Mesenchymal stem cell (in vitro differentiated cells and primary cell): Measurements from ENCODE around the gene HSFX1.

Source experiments
- DNase-seq: peaks from one replicate; pipeline ENCODE4 v3.0.0-alpha.2; 2013
- H2AFZ ChIP-seq: one replicate; pipeline ENCODE4 v1.6.1; 2013; ENCODE audit warnings: low read depth, mild to moderate bottlenecking, control low read depth, inconsistent platforms, low read length, moderate library complexity
- H2AK5ac ChIP-seq: 2 replicates; pipeline ENCODE4 v1.6.1; 2013; ENCODE audit warnings: low read length, moderate library complexity, mild to moderate bottlenecking, inconsistent platforms; ENCODE audit not compliant: severe bottlenecking
- H2BK120ac ChIP-seq: one replicate; pipeline ENCODE4 v1.6.1; 2013; ENCODE audit warnings: low read depth, mild to moderate bottlenecking, inconsistent platforms, low read length, moderate library complexity
- H2BK12ac ChIP-seq, 2 experiments: one replicate each; pipeline ENCODE4 v1.6.1; 2013; ENCODE audit warnings: inconsistent platforms in 2 of 2, low read length in 2 of 2, mild to moderate bottlenecking in 2 of 2, moderate library complexity in 2 of 2, control low read depth in 1 of 2
- H2BK15ac ChIP-seq: one replicate; pipeline ENCODE4 v1.6.1; 2013; ENCODE audit warnings: mild to moderate bottlenecking, low read depth, inconsistent platforms; ENCODE audit not compliant: poor library complexity, severe bottlenecking
- H2BK5ac ChIP-seq: 2 replicates; pipeline ENCODE4 v1.6.1; 2013; ENCODE audit warnings: low read depth, mild to moderate bottlenecking, low read length, control low read depth, inconsistent platforms; ENCODE audit not compliant: poor library complexity, severe bottlenecking
- H3K14ac ChIP-seq, 2 experiments: one replicate each; pipeline ENCODE4 v1.6.1; 2013; ENCODE audit warnings: inconsistent platforms in 2 of 2, low read length in 2 of 2, control low read depth in 1 of 2, mild to moderate bottlenecking in 1 of 2, moderate library complexity in 1 of 2
- H3K18ac ChIP-seq, 2 experiments: one replicate each; pipeline ENCODE4 v1.6.1; 2013; ENCODE audit warnings: inconsistent platforms in 2 of 2, low read length in 2 of 2, control low read depth in 1 of 2, low read depth in 1 of 2, mild to moderate bottlenecking in 1 of 2
- H3K23ac ChIP-seq, 2 experiments: one replicate each; pipeline ENCODE4 v1.6.1; 2013; ENCODE audit warnings: inconsistent platforms in 2 of 2, low read length in 2 of 2, mild to moderate bottlenecking in 2 of 2, moderate library complexity in 2 of 2, control low read depth in 1 of 2
- H3K27ac ChIP-seq: 2 replicates; pipeline ENCODE4 v1.5.1; 2013; ENCODE audit warnings: mild to moderate bottlenecking, moderate library complexity, low read length, control low read depth, inconsistent platforms; ENCODE audit not compliant: poor library complexity, severe bottlenecking
- H3K27me3 ChIP-seq, 2 experiments: 2 replicates each; pipeline versions ENCODE4 v1.6.1 to v1.7.0; 2013; ENCODE audit warnings: low read length in 2 of 2, mild to moderate bottlenecking in 2 of 2, moderate library complexity in 2 of 2, control low read depth in 1 of 2, inconsistent platforms in 1 of 2; ENCODE audit not compliant: control insufficient read depth in 1 of 2, insufficient read depth in 1 of 2
- H3K36me3 ChIP-seq, 2 experiments: 2 replicates each; pipeline versions ENCODE4 v1.6.1 to v1.7.0; 2013; ENCODE audit warnings: low read length in 2 of 2, control low read depth in 1 of 2, inconsistent platforms in 1 of 2, low read depth in 1 of 2, mild to moderate bottlenecking in 1 of 2; ENCODE audit not compliant: insufficient read depth in 2 of 2, control insufficient read depth in 1 of 2
- H3K4ac ChIP-seq, 2 experiments: one replicate each; pipeline ENCODE4 v1.6.1; 2013; ENCODE audit warnings: inconsistent platforms in 2 of 2, low read length in 2 of 2, mild to moderate bottlenecking in 2 of 2, moderate library complexity in 2 of 2, control low read depth in 1 of 2, low read depth in 1 of 2
- H3K4me1 ChIP-seq: 2 replicates; pipeline ENCODE4 v1.6.1; 2013; ENCODE audit warnings: low read depth, low read length, control low read depth; ENCODE audit not compliant: control insufficient read depth, insufficient read depth
- H3K4me2 ChIP-seq: 2 replicates; pipeline ENCODE4 v1.6.1; 2013; ENCODE audit warnings: low read length, mild to moderate bottlenecking, inconsistent platforms; ENCODE audit not compliant: poor library complexity, severe bottlenecking
- H3K4me3 ChIP-seq, 2 experiments: 2 replicates each; pipeline versions ENCODE4 v1.5.1 to v1.7.0; 2013; ENCODE audit warnings: low read length in 2 of 2, mild to moderate bottlenecking in 2 of 2, control low read depth in 1 of 2, low read depth in 1 of 2; ENCODE audit not compliant: insufficient read depth in 1 of 2
- H3K79me1 ChIP-seq: replicated peaks from 2 replicates; pipeline ENCODE4 v1.6.1; 2013; ENCODE audit warnings: mild to moderate bottlenecking, control low read depth, low read length, inconsistent platforms; ENCODE audit not compliant: poor library complexity, severe bottlenecking
- H3K9ac ChIP-seq: 2 replicates; pipeline ENCODE4 v1.7.0; 2013; ENCODE audit warnings: mild to moderate bottlenecking, low read length, moderate library complexity
- H3K9me3 ChIP-seq: 2 replicates; pipeline ENCODE4 v1.7.0; 2013; ENCODE audit warnings: mild to moderate bottlenecking, low read length; ENCODE audit not compliant: control insufficient read depth
- H4K8ac ChIP-seq: one replicate; pipeline ENCODE4 v1.6.1; 2013; ENCODE audit warnings: inconsistent platforms, mild to moderate bottlenecking, low read length, moderate library complexity
- H4K91ac ChIP-seq: one replicate; pipeline ENCODE4 v1.6.1; 2013; ENCODE audit warnings: mild to moderate bottlenecking, low read length, inconsistent platforms
- WGBS: methylation state at CpG from one replicate; pipeline ENCODE4 v1.1.7; 2013; ENCODE audit warnings: mixed read lengths; 5-methylcytosine and 5-hydroxymethylcytosine counted together

HSFX1 gene

DNA sequence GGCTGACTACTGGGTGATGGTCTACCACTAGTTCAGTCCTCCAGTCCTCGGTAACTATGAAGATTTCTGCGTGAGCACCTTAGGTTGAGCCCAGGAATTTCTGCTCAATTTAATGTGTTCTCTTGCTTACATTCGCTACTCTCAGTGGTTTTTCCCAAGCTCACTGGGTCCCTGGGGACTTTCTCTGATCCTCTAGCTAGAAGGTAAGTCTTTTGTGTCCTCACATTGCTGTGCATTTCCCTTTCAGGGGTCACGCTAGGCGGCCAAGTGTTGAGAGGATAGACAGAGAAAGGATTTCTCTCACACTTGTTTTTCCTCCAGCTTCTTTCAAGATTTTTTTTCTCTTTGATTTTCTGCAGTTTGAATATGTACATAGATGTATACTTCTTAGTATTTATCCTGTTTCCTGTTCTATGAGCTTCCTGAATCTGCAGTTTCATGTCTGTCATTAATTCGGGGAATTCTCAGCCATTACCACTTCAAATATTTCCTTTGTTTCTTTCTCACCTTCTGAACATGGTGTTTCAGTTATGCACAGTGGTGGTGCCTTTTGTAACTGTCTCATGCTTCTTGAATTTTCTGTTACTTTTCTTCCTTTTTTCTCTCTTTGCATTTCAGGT lies 25.3 kb downstream of the HSFX1 start:
- WGBS = 81% methylated on average over 2 of the region's 6 CpGs

DNA sequence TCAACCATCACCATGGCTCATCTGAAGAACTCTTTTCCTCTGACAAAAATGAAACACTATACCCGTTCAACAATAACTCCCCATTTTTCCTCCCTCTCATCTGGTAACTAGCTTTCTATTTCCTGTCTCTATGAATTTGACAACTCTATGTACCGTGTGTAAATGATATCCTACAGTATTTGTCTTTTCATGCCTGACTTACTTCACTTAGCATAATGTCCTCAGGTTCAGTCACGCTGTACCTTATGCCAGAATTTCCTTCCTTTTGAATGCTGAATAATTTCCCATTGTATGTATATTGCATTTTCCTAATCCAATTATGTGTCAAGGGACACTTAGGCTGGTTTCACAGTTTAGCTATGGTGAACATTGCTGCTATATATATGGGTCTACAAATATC lies 26.1 kb downstream of the HSFX1 start:
- H3K23ac ChIP-seq = no peak overlapping the region
- H3K4me3 ChIP-seq = no peak overlapping the region
- peaks cover 8% of the 10 kb centered on the region for H3K9me3 ChIP-seq
- H3K4me1 ChIP-seq = no peaks in the 10 kb centered on the region
- H2BK15ac ChIP-seq = no peak overlapping the region
- H3K27ac ChIP-seq = no peak overlapping the region
- H3K27me3 ChIP-seq = peaks cover 0 to 16% of the 10 kb centered on the region in 2 experiments
- H3K18ac ChIP-seq = no peak overlapping the region
- no peak overlapping the region for H2BK120ac ChIP-seq
- H3K4me2 ChIP-seq = no peak overlapping the region
- no peak overlapping the region for H2BK12ac ChIP-seq
- no peak overlapping the region for H2AK5ac ChIP-seq
- no peak overlapping the region for H3K4ac ChIP-seq
- H3K36me3 ChIP-seq = no peaks in the 10 kb centered on the region
- DNase-seq = no peak
- no peak overlapping the region for H3K9ac ChIP-seq
- no peak overlapping the region for H4K8ac ChIP-seq
- H2BK5ac ChIP-seq = no peak overlapping the region
- no peak overlapping the region for H2AFZ ChIP-seq
- no peak overlapping the region for H4K91ac ChIP-seq
- 100% methylated on average over 2 of the region's 3 CpGs for WGBS
- no peak overlapping the region for H3K14ac ChIP-seq
- no peaks in the 10 kb centered on the region for H3K79me1 ChIP-seq

More for the DNA sequence above, 25.3 kb downstream of the HSFX1 start:
- peaks cover 8% of the 10 kb centered on the region for H3K9me3 ChIP-seq
- no peak overlapping the region for H2BK12ac ChIP-seq
- no peak overlapping the region for H3K4me2 ChIP-seq
- H3K9ac ChIP-seq = no peak overlapping the region
- DNase-seq = no peak
- H3K14ac ChIP-seq = no peak overlapping the region
- H2BK120ac ChIP-seq = no peak overlapping the region
- no peak overlapping the region for H3K27ac ChIP-seq
- H3K18ac ChIP-seq = no peak overlapping the region
- no peak overlapping the region for H3K4ac ChIP-seq
- H2BK15ac ChIP-seq = no peak overlapping the region
- no peaks in the 10 kb centered on the region for H3K4me1 ChIP-seq
- no peak overlapping the region for H4K8ac ChIP-seq
- H3K79me1 ChIP-seq = no peaks in the 10 kb centered on the region
- no peak overlapping the region for H2AFZ ChIP-seq
- peaks cover 0 to 16% of the 10 kb centered on the region in 2 experiments for H3K27me3 ChIP-seq
- H3K36me3 ChIP-seq = no peaks in the 10 kb centered on the region
- H4K91ac ChIP-seq = no peak overlapping the region
- no peak overlapping the region for H2BK5ac ChIP-seq
- no peak overlapping the region for H2AK5ac ChIP-seq
- H3K23ac ChIP-seq = no peak overlapping the region
- H3K4me3 ChIP-seq = no peak overlapping the region

DNA sequence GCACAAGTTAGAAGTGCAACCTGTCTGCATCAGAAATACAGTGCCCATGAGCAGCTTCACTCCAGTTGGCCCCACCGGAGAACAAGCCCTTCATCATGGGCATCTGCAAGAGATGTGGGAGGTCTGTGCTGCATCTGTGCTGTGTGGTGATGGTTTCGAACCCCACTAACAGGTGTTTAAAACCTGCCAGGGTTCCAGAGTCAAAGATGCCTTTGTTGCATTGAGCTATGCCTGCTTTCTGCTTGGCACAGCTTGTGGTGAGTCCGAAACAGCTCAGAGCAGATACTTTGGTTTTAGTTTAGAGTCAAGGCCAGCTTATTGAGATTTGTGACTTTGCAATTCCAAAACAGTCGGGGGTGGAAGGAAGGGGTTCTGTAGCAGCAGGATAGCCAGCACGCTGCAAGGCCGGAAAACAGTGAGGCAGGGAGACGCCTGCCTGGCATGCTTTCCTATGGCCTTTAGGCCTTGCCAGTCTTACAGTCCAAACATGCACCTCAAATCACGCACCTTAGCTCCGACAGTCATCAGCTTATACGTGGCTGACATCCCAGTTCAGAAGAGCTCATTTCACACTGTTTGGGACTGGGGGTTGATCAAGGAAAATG lies 29.7 kb downstream of the HSFX1 start:
- 92% methylated on average over 9 of the region's 10 CpGs for WGBS

DNA sequence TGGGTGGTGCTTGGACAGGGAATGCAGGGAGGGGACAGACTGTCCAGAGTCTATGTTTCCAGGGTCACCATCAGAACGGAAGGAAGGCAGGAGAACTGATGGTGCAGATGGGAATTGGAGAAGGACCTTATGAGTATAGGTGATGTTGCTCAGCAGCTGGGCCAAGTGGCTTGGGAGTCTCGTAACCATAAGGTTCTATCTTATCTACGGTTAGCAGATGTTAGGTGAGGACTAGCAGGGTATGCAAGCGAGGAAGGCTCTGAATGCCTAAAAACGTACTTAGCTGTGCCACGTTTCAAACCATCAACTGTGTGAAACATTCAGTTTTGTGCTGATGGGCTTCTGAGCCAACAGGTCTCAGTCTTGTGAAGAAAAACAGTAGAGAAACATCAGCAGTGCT lies 30.2 kb downstream of the HSFX1 start:
- H2BK12ac ChIP-seq = no peak overlapping the region
- H3K9ac ChIP-seq = no peak overlapping the region
- H2BK5ac ChIP-seq = no peak overlapping the region

More for the DNA sequence above, 29.7 kb downstream of the HSFX1 start:
- Histone ChIP-seq H2AFZ (no peak overlapping the region), H2BK120ac (no peak overlapping the region), H4K91ac (no peak overlapping the region), H3K9ac (no peak overlapping the region), H3K27me3 (peaks cover 0 to 15% of the 10 kb centered on the region in 2 experiments), H3K4ac (no peak overlapping the region), H3K18ac (no peak overlapping the region), H2BK12ac (no peak overlapping the region), H3K36me3 (no peaks in the 10 kb centered on the region), H3K4me2 (no peak overlapping the region), H3K23ac (no peak overlapping the region), H2BK15ac (no peak overlapping the region), H4K8ac (no peak overlapping the region), H2AK5ac (no peak overlapping the region), H3K9me3 (peaks cover 8% of the 10 kb centered on the region), H3K79me1 (no peaks in the 10 kb centered on the region), H3K14ac (no peak overlapping the region), H3K27ac (no peak overlapping the region), H2BK5ac (no peak overlapping the region), H3K4me3 (no peak overlapping the region), H3K4me1 (no peaks in the 10 kb centered on the region)
- no peak for DNase-seq

More for the DNA sequence above, 30.2 kb downstream of the HSFX1 start:
- Histone ChIP-seq H3K79me1 (no peaks in the 10 kb centered on the region), H4K91ac (no peak overlapping the region), H3K4ac (no peak overlapping the region), H3K4me1 (no peaks in the 10 kb centered on the region), H3K4me2 (no peak overlapping the region), H3K27me3 (peaks cover 0 to 13% of the 10 kb centered on the region in 2 experiments), H2AK5ac (no peak overlapping the region), H2AFZ (no peak overlapping the region), H3K23ac (no peak overlapping the region), H3K18ac (no peak overlapping the region), H3K36me3 (no peaks in the 10 kb centered on the region), H3K14ac (no peak overlapping the region), H3K4me3 (no peak overlapping the region), H3K9me3 (peaks cover 5% of the 10 kb centered on the region), H2BK15ac (no peak overlapping the region), H4K8ac (no peak overlapping the region), H3K27ac (no peak overlapping the region), H2BK120ac (no peak overlapping the region)
- WGBS = 85% methylated on average over 6 of the region's 6 CpGs
- DNase-seq = no peak
